Activated naive CD4-positive, alpha-beta T cell (primary cell): ENCODE measurements around the gene MAMDC2.

ENCODE experiments used
- DNase-seq, 4 experiments: peaks; one replicate each; lab custom pipeline; 2025; lab: John Stamatoyannopoulos, UW

Gene MAMDC2

DNA sequence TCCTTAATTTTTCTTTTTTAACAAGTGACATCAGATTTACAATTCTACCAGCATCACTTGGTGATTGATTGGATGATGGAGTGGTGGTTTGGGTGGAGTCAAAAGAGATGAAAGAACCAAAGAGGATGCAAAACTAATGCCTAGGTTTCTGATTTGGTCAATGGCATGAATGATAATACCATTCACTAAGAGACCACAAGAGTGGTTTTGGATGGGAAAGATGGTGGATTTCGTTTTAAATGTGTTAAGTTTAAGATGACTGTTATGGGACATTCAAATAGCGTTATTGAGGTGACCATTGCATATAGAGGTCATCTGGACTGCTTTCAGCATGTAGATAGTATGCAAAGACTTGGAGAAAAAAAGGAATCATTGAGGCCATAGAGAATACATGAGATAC, 218.7 kb downstream of the MAMDC2 start:
- DNase-seq = no peak

GRCh38 chr9:70262948-70263347, 219.3 kb downstream of the MAMDC2 start:
- DNase-seq = no peak

GRCh38 chr9:70263421-70263820, 219.8 kb downstream of the MAMDC2 start:
- no peak for DNase-seq
